Cerebellar cortex (tissue), 1 donor: ENCODE results near the gene BAZ1B.
"Not testable (repeated sequence)": the region's sequence is repeated elsewhere in the genome, so short reads cannot be mapped to it uniquely, and the experiment has no call there.

ENCODE experiments used
- DNase-seq: peaks from one replicate; pipeline ENCODE4 v3.0.0-alpha.2; 2015; ENCODE audit warnings: low spot score

Gene BAZ1B

DNA sequence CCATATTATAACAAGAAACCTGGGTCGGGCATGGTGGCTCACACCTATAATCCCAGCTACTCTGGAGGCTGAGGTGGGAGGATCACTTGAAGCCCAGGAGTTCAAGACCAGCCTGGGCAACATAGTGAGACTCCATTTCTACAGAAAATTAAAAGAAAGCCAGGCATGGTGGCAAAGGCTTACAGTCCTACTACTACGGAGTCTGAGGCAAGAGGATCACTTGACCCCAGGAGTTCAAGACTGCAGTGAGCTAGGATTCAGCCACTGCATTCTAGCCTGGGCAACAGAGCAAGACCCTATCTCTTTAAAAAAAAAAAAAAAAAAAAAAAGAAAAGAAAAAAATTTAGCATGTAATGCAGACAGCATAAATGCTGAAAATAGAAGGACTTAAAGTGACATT lies 16.4 kb upstream of the BAZ1B start:
- DNase-seq = not testable (repeated sequence)

GRCh38 chr7:73537051-73537450 lies 15.0 kb upstream of the BAZ1B start:
- no peak for DNase-seq

- DNase-seq = no peak
These were observed 14.4 kb upstream of the BAZ1B start for GRCh38 chr7:73536479-73536878.

- DNase-seq = not testable (repeated sequence)
These were observed 13.8 kb upstream of the BAZ1B start for GRCh38 chr7:73535918-73536317.

DNA sequence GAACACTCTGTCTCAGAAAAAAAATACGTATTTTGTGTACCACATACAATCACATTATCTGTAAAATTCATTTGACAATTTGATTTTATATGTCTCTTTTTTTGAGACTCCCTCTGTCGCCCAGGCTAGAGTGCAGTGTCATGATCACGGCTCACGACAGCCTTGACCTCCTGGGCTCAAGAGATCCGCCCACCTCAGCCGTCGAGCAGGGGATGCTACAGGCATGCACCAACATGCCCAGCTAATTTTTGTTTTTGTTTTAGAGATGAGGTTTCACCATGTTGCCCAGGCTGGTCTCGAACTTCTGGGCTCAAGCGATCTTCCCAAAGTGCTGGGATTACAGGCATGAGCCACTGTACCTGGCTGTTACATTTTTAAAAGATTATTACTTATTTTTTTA lies 11.6 kb upstream of the BAZ1B start:
- DNase-seq = no peak

GRCh38 chr7:73532224-73532623 lies 10.1 kb upstream of the BAZ1B start:
- DNase-seq = no peak

DNA sequence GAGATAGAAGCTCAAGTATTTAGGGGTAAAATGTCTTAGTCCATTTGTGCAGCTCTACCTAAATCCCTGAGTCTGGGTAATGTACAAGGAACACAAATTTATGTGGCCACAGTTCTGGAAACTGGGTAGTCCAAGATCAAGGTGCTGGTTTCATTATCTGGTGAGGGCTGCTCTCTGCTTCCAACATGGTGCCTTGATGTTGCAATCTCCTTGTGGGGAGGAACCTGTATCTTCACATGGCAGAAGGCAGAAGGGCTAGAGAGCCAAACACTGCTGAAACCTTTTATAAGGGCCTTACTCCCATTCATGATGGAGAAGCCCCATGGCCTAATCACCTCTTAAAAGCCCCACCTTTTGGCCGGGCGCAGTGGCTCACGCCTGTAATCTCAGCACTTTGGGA lies 8.7 kb upstream of the BAZ1B start:
- DNase-seq = no peak

- no peak for DNase-seq
These were observed 5.1 kb upstream of the BAZ1B start for GRCh38 chr7:73526896-73527821.

DNA sequence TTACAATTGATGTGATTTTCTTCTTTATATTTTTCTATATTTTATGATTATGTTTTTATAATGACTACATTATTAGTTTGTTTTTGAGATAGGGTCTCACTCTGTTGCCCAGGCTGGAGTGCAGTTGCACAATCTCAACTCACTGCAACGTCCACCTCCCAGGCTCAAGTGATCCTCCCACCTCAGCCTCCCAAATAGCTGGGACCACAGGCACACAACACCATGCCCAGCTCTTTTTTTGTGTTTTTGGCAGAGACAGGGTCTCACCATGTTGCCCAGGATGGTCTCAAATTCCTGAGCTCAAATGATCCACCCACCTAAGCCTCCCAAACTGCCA lies 4.0 kb upstream of the BAZ1B start:
- DNase-seq = not testable (repeated sequence)

- DNase-seq = no peak
These were observed 423 bp downstream of the BAZ1B start for GRCh38 chr7:73521636-73522104.

DNA sequence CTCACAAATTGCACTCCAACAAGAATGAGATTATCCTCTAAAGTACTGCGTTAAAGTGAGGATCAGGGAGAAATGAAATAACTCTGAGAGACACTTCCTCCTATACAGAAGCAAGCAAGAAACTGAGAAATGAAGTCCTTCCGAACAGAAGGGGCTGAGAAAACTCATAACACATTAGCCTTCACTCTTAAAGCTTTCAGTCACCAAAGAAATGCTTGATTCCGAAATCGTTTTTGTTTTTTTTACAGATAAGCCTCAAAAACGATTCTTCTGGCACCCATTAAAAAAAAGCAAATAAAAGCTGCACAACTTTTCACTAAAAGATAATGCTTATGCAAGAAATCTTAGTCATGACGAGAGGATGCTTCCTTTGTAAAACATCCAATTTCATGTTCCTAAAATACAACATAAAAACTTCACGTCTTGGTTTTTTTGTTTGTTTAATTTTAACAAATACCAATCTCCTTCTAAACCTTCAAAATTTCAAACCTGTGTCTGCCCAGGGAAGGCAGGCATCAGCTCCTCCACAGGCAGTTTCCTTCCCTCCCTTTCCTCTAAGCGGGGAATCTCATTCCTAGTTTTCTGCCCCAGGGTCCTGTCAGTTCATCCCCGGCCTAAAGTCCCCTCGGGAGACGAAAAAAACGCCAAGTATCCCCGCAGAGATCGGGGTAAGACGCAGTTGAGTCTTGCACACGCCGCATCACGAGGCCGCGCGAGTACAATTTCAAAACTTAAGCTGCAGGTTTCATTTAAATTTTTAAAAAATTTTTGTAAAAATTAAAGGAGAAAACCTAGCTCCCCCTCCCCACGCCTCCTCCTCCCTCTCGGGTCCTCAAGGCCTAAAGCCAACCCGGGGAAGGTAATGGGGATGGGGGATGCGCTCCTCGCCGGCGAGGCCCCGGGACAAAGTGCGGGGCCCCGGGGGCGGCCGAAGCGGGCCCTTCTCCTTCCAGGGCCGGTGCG lies 1.1 kb downstream of the BAZ1B start:
- no peak for DNase-seq

GRCh38 chr7:73519867-73520672 lies 2.0 kb downstream of the BAZ1B start:
- no peak for DNase-seq

DNA sequence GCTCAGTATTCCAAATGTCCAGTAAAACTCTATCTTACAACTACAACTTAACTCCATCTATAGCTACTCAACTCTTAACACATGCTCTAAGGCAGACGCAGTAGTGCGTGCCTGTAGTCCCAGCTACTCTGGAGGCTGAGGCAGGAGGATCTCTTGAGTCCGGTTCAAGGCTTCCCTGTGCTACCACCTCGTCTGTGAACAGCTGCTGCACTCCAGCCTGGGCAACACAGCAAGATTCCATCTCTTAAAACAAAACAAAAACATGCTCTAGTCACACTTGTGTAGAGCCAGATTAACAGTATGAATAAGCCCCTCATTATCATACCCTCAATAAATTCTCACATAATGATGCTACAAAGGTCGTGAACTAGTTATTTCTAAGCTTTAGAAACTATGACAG lies 3.6 kb downstream of the BAZ1B start:
- DNase-seq = no peak

DNA sequence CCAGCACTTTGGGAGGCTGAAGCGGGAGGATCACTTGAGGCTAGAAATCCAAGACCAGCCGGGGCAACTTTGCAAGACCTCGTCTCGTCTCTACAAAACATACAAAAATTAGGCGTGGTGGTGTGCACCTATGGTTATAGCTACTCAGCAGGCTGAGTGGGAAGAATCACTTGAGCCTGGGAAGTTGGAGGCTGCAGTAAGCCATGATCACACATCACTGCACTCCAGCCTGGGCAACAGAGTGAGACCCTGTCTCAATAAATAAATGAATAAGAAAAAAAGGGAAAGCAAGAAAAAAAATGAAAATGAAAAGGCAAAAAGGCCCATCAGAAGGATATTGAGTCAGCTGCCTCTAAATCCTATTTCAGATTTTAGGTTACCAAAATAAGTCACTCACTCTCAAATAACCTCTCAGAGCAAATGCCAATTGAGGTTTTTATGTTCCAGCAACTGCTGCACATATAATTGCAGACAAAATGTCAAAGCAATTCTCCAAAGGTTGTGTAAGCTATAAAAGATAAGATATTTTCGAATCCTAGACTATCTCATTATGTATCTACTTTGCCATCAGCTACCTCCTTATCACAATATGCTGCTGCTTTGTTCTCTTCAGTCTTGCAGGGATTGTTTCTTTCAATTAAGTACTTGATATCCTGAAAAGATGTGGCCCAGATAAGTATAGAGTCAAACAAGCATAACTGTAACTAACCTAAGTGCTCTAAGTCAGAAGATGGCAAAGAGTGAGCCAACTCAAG lies 4.7 kb downstream of the BAZ1B start:
- no peak for DNase-seq

- no peak for DNase-seq
These were observed 6.9 kb downstream of the BAZ1B start for GRCh38 chr7:73515178-73515577.

GRCh38 chr7:73512018-73512780 lies 9.9 kb downstream of the BAZ1B start:
- no peak for DNase-seq

GRCh38 chr7:73509463-73509862 lies 12.6 kb downstream of the BAZ1B start:
- DNase-seq = no peak

- DNase-seq = no peak
These were observed 14.5 kb downstream of the BAZ1B start for GRCh38 chr7:73507556-73507955.

DNA sequence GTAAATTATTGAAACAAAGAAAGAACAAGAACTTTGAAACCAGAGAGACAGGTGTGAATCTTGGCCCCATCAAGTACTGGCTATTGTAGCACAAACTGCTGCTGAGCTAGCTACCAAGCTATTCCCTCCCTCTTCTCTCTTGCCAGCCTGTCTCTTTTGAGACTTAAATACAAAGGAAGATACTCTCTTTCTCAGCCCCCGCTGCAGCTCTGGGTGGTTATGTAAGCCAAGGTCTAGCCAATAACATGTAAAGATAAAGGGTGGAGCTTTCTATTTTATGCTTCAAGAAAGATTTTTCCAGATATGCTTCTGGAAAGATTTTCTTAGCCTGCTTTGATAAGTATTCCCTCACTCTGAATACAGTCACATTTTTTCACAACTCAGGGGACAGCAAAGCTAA lies 17.2 kb downstream of the BAZ1B start:
- no peak for DNase-seq

DNA sequence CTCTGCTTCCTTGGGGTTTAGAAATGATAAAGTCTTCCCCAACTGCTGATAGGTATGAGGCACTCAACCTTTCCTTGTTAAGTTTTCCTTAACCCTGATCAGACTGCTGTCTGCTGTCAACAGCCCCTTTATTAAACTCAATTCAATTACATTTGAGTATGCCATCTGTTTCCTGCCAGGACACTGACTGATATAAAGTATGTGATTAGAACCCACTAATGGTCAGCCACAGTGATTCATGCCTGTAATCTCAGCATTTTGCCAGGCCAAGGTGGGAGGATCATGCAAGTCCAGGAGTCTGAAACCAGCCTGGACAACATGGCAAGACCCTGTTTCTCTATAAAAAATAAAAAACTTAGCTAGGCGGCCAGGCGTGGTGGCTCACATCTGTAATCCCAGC lies 18.1 kb downstream of the BAZ1B start:
- no peak for DNase-seq
